Cardiac fibroblast (primary cell): Measurements from ENCODE around the gene LGALS3BP.

ENCODE experiments used
- DNase-seq, 2 donors: peaks; one replicate each; pipeline versions ENCODE4 v3.0.0 to v3.0.0-alpha.2; 2010; ENCODE audit warnings: low read depth in 2 of 2
- H3K4me3 ChIP-seq, 2 donors: replicated peaks in 1 of 2; 1 replicate in 1 of 2; 2 replicates in 1 of 2; pipeline ENCODE4 v1.5.1; 2011; ENCODE audit warnings: low read depth in 2 of 2, low read length in 2 of 2, mild to moderate bottlenecking in 2 of 2, moderate library complexity in 1 of 2
- TF ChIP-seq, protein P1 (sequence below): IDR thresholded peaks from one replicate; pipeline ENCODE4 v1.5.1; 2011; ENCODE audit warnings: low read depth, mild to moderate bottlenecking, low read length, inconsistent platforms

LGALS3BP gene

GRCh38 chr17:78925234-78925633, 54.5 kb downstream of the LGALS3BP start, which contains the start of gene TIMP2:
TSS of gene TIMP2 (minus strand) at chr17:78925387. CDS start at chr17:78925088, 299 bp downstream.
- DNase-seq: peak; percentile 85 to 93
- H3K4me3 ChIP-seq: peak within 1 kb of the TSS; percentile 83 to 90
- TF ChIP-seq, protein P1, sequence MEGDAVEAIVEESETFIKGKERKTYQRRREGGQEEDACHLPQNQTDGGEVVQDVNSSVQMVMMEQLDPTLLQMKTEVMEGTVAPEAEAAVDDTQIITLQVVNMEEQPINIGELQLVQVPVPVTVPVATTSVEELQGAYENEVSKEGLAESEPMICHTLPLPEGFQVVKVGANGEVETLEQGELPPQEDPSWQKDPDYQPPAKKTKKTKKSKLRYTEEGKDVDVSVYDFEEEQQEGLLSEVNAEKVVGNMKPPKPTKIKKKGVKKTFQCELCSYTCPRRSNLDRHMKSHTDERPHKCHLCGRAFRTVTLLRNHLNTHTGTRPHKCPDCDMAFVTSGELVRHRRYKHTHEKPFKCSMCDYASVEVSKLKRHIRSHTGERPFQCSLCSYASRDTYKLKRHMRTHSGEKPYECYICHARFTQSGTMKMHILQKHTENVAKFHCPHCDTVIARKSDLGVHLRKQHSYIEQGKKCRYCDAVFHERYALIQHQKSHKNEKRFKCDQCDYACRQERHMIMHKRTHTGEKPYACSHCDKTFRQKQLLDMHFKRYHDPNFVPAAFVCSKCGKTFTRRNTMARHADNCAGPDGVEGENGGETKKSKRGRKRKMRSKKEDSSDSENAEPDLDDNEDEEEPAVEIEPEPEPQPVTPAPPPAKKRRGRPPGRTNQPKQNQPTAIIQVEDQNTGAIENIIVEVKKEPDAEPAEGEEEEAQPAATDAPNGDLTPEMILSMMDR: peak; percentile 15

DNA sequence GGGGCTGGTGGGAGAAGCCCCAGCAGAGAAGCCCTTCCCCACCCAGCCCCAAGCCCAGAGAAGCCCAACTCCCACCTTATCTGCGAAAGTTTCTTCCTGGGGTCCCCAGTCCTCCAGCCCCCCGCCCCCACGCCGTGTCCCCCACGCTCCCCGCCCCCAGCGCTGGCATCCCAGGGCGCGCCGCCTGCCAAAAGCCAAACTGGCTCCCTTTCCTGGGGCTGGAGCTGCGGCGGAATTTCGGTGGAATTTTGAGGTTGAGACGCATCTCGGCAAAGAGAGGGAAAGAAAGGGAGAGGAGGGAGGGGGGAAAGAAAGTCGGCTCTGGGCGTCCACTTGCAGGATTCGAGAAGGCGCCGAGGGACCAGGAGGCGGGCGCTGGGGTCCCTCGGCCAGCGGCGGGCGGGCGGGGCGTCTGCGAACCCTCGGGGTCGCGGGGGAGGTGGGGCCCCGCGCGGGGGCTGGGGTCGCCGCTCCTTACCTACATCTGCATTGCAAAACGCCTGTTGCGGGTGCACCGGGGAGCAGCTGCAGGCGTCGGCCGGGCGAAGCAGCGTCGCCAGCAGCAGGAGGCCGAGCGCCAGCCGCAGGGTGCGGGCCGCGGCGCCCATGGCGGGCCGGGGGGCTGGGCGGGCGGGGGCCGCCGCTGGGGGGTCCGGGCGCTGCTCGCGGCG, 55.1 kb downstream of the LGALS3BP start:
- TF ChIP-seq, protein P1: no peak
- H3K4me3 ChIP-seq: peak overlapping the region; percentile 83 to 90
- DNase-seq: peak in 1 of 2 donors; percentile 43

DNA sequence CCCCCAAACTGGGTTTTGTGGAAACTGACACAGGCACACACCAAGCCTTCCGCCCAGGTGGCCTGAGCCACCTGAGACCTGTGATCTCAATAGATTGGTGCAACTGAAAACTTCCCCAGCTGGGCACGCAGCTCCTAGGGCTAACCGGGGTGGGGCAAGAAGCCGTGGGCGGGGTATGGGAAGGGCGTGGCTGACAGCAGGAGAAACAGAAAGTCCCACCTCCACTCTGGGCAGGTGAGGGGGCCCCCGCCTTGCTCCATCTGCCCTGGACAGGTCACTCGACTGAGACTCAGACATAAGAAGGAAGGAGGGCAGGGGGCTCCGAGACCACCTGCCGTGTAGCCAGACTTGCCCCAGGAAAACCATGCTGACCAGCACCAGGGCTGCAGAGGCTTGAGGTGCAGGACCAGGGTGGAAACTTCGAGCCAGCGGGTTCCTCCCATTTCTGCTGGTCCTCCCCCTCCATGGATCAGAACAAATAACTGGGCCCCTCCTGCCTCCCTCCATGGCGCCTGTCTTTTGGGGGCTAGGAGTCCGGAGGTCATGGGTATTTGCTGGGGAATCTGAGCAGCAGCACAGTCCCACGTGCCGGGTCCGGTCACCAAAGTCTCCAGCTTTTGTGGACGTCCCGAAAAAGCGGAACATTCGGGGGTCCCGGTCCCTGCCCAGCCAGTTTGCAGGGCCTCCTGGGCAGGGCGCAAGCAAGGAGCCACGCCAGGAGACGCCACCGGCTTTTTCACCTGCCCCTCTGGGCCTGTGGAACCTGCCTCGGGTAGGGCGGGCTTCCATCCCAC, 55.9 kb downstream of the LGALS3BP start:
- peak overlapping the region; percentile 83 to 90 for H3K4me3 ChIP-seq
- DNase-seq: no peak
- TF ChIP-seq, protein P1: no peak

DNA sequence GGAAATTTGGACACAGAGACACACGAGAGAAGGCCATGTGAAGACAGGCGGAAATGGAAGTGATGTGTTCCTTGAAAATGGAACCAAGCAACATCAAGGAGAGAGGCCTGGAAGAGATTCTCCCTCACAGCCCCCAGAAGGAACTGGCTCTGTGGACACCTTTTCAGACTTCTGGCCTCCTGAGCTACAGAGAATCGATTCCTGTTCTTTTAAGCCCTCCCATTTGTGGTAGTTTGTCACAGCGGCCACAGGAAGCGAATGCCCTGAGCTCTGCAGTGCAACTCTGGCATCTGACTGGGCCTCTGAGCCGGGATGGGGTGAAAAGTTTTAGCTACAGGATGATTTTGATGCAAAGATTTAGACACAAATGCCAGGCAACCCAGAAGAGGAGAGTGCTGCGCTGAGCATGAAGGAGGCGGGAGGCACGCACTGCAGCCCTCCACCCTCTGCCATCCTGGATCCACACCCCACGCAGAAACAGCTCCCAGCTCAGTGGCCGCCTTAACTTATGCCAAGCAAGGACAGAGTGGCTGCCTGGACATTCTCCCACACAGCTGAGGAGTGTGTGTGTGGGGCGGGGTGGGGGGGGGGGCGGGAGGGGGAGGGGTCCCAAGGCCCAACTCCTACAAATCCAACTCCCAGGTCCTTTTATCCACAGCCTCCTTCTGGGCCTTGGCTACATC, 56.8 kb downstream of the LGALS3BP start:
- TF ChIP-seq, protein P1: no peak
- DNase-seq: no peak
- H3K4me3 ChIP-seq: peak overlapping the region; percentile 83 to 90

GRCh38 chr17:78921437-78921971, 58.2 kb downstream of the LGALS3BP start:
- no peak overlapping the region for H3K4me3 ChIP-seq
- TF ChIP-seq, protein P1: no peak
- DNase-seq: peak in 1 of 2 donors; percentile 44
